ENCODE results near the gene NDUFAF2.
A peak's percentile ranks its signal among the peaks of the same experiment; 100 is the strongest.
"Not testable (repeated sequence)": the region's sequence is repeated elsewhere in the genome, so short reads cannot be mapped to it uniquely, and the experiment has no call there.

The NDUFAF2 gene

GRCh38 chr5:60959156-60959555, 14.2 kb downstream of the NDUFAF2 start:
- no peak overlapping the region for H3K4me3 ChIP-seq (ENCODE audit: low read length)
- TF ChIP-seq CTCF (IDR thresholded peaks at IDR 0.05; ENCODE audit: insufficient read depth, low read depth, low read length, missing control alignments) = no peak
- DNase-seq (ENCODE audit: low read depth) = peak; percentile 22

GRCh38 chr5:60960591-60960990, 15.6 kb downstream of the NDUFAF2 start:
- TF ChIP-seq CTCF (IDR thresholded peaks at IDR 0.05; ENCODE audit: insufficient read depth, low read depth, low read length, missing control alignments) = peak; percentile 63
- H3K4me3 ChIP-seq (ENCODE audit: low read length) = no peak overlapping the region
- peak; percentile 27 for DNase-seq (ENCODE audit: low read depth)

- no peak for DNase-seq (ENCODE audit: low read depth)
- no peak overlapping the region for H3K4me3 ChIP-seq (ENCODE audit: low read length)
- TF ChIP-seq CTCF (IDR thresholded peaks at IDR 0.05; ENCODE audit: insufficient read depth, low read depth, low read length, missing control alignments) = no peak
These were observed 16.7 kb downstream of the NDUFAF2 start for GRCh38 chr5:60961685-60962084.

- peak; percentile 29 for DNase-seq (ENCODE audit: low read depth)
- no peak overlapping the region for H3K4me3 ChIP-seq (ENCODE audit: low read length)
- TF ChIP-seq CTCF (IDR thresholded peaks at IDR 0.05; ENCODE audit: insufficient read depth, low read depth, low read length, missing control alignments) = no peak
These were observed 27.2 kb downstream of the NDUFAF2 start for GRCh38 chr5:60972231-60972630.

GRCh38 chr5:60977956-60978737, 33.1 kb downstream of the NDUFAF2 start:
- DNase-seq (ENCODE audit: low read depth) = no peak
- H3K4me3 ChIP-seq (ENCODE audit: low read length) = no peak overlapping the region
- TF ChIP-seq CTCF (IDR thresholded peaks at IDR 0.05; ENCODE audit: insufficient read depth, low read depth, low read length, missing control alignments) = no peak

- no peak for TF ChIP-seq CTCF (IDR thresholded peaks at IDR 0.05; ENCODE audit: insufficient read depth, low read depth, low read length, missing control alignments)
- no peak for DNase-seq (ENCODE audit: low read depth)
- no peak overlapping the region for H3K4me3 ChIP-seq (ENCODE audit: low read length)
These were observed 34.0 kb downstream of the NDUFAF2 start for GRCh38 chr5:60978968-60979367.

- TF ChIP-seq CTCF (IDR thresholded peaks at IDR 0.05; ENCODE audit: insufficient read depth, low read depth, low read length, missing control alignments) = no peak
- no peak for DNase-seq (ENCODE audit: low read depth)
- no peak overlapping the region for H3K4me3 ChIP-seq (ENCODE audit: low read length)
These were observed 35.5 kb downstream of the NDUFAF2 start for GRCh38 chr5:60980511-60980910.

GRCh38 chr5:60982127-60982526, 37.1 kb downstream of the NDUFAF2 start:
- not testable (repeated sequence) for DNase-seq (ENCODE audit: low read depth); H3K4me3 ChIP-seq (ENCODE audit: low read length)

All from epithelial cell of esophagus (primary cell).